RCC 7860 (cell line): ENCODE measurements around the gene MRM3.
"Not testable (repeated sequence)": the region's sequence is repeated elsewhere in the genome, so short reads cannot be mapped to it uniquely, and the experiment has no call there.

ENCODE experiments used
- DNase-seq: peaks from one replicate; pipeline ENCODE4 v3.0.0-alpha.2; 2015; ENCODE audit warnings: low spot score
- FAIRE-seq: peaks from 2 replicates; lab custom pipeline; 2012; peaks lifted over from hg19 to GRCh38; lab: Jason Lieb, UNC

MRM3 gene, protein sequence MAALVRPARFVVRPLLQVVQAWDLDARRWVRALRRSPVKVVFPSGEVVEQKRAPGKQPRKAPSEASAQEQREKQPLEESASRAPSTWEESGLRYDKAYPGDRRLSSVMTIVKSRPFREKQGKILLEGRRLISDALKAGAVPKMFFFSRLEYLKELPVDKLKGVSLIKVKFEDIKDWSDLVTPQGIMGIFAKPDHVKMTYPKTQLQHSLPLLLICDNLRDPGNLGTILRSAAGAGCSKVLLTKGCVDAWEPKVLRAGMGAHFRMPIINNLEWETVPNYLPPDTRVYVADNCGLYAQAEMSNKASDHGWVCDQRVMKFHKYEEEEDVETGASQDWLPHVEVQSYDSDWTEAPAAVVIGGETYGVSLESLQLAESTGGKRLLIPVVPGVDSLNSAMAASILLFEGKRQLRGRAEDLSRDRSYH

DNA sequence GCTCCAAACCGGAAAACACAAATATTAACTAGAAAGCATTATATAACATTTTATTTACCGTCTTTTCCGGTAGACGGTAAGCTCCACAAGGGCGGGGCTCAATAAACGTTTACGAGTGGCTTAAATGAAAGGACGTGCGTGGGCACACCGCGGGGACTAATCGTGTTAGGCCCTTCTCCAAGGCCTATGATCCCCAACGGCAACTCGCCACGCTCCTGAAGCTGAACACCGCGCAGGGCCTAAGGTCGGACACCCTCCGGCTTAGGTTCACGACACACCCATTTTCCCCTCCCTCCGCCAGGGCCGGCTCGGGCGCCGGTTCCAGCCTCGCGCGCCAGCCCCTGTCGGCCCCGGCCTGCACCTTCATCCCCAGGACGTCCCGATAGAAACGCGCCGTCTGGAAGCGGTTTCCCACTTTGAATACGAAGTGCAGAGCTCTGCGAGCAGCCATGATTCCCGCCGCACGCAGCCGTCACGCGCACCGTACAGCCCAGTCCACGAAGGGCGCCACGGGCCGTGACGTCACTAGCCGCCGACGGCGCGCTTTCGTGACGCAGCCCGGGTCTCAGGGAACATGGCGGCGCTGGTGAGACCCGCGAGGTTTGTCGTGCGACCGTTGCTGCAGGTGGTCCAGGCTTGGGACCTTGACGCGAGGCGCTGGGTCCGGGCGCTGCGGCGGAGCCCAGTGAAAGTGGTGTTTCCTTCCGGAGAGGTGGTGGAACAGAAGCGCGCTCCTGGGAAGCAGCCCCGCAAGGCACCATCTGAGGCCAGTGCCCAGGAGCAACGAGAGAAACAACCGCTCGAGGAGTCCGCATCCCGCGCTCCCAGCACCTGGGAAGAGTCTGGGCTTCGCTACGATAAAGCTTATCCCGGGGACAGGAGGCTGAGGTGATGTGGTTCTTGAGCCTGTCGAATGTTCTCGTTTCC, at the start of gene MRM3, which contains the start of gene GLOD4:
Gene MRM3 (plus strand): TSS at position 549 of the 927 bp plus-strand sequence. CDS start 26 bp downstream, at position 575.
Gene GLOD4 (minus strand): TSS at position 476 of the 927 bp plus-strand sequence. CDS start 25 bp downstream, at position 451.
- DNase-seq (peak; percentile 57), FAIRE-seq (no peak)

DNA sequence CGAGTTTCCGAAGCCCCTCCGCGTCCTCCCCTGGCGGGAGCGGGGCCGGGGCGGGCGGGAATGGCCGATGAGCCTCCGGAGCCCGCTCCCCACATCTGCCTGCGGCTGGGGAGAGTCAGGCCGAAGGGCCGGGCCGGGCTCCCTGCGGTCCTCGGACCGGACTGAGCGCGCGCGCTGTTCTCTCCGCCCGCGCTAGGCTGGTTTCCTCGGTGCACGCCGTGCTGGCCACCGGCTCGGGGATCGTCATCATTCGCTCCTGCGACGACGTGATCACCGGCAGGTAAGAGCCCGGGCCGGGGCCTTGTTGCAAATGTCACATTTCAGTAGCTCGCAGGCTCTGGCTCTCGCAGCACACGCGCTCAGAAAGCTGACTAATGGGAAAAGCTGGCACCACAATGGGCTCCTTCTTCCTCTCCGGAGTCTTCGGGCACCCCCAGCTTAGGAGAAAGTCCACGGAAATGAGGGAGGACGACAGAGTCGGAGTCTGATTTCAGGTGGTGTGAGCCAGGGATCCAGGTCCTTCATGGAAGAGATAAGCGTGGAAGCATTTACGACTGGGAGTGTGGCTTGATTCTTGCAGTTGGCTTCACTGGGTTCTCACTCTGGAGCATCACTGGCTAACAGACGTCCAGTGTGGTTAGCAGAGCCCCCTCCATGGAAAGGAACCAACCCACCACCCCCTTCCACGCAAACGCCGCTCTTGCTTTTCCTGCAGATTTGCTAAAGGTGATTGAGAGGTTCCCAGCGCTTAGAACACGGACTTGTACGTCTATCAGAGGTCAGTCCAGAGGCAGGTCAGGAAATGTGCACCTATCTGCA, 49.0 kb upstream of the MRM3 start:
- FAIRE-seq = no peak
- peak; percentile 25 for DNase-seq

DNA sequence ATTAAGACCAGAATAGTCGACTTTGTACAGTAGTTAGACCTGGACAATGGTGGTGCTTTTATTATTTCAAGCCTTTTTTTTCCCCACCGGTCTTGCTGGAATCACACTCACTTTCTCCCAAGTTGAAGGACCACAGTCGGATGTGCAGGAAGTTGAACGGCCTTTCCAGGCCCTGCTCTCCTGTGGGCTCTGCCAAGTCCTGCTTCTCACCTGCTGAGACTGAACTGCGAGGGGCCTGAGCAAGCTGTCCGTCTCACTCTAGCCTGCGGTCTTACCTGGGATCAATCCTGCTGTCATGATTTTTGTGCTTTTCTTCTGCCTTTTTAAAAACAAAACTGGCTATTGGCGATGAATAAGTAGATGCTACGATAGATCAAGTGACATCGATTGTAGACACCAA, 48.4 kb upstream of the MRM3 start:
- FAIRE-seq (no peak), DNase-seq (no peak)

DNA sequence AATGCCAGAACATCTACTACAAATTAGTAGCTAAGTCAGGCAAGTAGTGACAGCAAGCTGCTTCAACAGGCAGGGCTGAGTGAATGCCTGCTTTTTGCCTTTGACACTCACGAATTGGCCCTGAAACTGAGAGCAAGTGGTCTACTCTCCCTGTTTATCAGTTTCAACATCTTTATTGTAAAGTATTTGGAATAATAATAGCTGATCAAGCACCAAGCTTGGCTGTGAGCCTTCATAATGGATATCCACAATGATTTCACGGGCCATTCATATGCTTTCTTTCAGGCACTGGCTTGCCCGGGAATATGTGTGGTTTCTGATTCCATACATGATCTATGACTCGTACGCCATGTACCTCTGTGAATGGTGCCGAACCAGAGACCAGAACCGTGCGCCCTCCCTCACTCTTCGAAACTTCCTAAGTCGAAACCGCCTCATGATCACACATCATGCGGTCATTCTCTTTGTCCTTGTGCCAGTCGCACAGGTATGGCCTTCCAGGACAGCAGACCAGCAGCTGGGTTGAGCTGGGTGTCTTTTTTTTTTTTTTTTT, 44.5 kb upstream of the MRM3 start:
- DNase-seq (no peak), FAIRE-seq (no peak)

DNA sequence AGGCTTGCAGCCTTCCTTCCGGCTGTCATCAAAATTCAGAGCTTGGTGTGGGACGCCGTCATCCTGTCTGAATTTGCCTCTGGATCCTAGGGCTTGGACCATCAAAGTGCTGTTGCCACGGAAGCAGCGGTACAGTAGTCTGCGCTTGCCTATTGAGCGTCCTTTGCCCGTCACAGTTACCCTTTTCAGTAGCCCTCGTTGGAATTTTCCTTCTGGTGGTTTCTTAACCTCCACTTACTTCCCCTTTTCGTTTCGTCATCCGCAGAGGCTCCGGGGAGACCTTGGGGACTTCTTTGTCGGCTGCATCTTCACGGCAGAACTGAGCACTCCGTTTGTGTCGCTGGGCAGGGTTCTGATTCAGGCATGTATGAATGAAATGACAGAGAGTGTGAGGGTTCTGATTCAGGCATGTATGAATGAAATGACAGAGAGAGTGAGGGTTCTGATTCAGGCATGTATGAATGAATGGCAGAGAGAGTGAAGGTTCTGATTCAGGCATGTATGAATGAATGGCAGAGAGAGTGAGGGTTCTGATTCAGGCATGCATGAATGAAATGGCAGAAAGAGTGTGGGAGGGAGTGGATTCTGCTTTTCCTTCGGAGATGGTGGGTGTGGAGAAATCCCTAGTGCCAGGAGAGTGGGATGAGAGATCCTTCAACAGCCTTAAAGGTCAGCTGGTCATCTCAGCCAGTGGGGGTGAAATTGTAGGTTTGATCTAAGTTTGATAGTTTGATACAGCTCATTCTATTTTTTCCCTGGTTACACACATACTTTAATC, 41.7 kb upstream of the MRM3 start:
- no peak for FAIRE-seq
- DNase-seq = no peak

DNA sequence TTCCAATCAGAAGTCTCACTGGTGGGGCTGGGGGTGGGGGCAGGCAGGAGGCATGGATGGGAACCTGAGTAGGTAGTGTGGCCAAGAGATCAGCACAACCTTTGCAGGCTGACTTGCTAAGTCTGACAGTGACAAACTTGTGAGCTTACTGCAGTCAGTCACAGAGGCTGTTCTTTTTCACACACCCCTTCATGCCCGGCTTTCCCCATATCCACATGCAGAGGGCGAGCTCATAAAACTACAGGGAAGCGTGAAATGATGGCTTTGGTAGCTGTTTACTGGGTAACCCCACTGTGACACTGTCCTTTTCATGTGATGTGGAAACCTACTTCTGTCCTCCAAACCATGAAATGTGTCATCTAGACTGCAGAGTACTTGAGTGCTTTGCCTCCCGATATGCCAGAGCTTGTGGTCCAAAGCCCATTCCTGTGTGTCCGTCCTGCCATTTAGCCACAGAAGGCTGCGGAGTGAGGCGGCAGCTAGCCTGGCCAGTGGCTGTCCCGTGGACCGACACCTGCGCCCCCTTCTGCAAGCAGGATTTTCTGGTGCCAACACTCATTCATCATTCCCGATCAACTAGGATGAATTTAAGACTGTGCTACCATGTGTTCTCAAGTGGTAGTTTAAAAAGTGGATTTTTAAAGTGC, 39.9 kb upstream of the MRM3 start:
- no peak for FAIRE-seq
- DNase-seq = no peak

DNA sequence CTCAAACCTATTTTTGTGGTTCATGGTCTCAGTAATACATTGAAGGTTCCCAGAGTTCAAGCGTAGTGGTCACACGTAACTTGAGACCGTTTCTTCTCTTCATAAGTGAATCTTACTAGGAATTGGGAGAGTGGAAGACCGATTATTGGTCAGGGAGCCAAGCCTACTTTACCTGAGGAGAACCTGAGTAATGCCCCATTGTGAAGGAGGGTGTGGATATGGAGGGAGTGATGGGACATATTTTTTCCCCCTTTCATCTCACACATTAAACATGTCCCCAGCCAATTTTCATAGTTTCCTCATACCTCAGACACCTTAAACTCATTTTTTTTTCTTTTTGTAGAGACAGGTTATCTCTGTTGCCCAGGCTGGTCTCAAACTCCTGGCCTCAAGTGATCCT, 39.0 kb upstream of the MRM3 start:
- DNase-seq = no peak
- FAIRE-seq = no peak

DNA sequence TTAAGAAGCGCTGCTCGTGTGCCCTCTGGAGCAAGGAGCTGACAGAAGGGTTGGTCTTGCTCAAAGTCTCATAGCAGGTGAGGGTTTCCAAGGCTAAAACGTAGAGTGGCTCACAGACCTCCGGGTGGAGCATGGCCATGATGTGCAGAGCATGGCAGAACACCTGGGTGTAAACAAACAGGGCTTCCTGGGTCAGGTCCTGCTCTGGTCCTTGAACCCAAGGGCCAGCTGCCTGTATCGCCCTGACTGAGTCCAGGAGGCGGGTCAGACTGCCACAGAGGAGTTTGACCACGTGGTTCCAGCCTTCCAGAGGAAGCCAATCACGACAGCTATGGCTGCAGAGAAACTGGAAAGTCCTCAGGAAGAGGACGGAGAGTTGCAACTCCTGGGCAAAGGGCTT, 37.2 kb upstream of the MRM3 start:
- DNase-seq (no peak), FAIRE-seq (no peak)

DNA sequence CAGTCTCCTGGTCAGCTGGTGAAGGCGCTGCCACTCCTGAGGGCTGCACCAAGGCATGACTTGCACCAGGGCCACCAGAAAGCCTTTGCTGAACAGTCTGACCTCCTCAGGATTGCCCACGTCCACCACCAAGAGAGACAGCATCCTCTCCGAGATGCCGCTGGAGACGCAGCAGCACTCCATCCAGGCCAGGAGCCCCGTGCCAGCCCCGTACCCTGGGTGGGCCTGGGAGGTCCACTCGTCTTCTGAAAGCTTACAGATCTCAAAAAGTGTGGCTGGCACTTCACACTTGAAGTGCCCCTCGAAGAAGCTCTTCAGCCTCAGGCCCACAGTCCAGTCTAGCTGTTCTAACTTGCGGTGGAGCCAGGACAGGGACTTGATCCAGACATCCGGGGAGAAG, 36.7 kb upstream of the MRM3 start:
- DNase-seq (no peak), FAIRE-seq (no peak)

DNA sequence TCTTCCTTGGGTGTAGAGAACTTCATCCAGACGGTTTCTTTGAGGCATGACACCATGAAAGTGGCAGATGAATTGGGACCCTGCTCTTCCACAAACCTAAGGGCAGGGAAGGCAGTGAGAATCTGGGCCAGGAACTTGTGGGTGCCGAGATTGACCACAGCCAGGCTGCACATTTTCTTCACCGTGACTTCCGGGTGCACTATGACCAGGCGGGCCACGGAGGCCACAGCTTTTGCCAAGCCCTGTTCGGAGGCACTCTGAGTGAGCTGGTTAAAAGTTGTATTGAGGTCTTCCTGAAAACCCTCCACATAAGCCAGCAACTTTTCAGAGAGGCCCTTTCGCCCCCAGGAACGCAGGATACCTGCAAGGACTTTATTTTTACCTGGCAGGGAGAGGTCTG, 36.0 kb upstream of the MRM3 start:
- DNase-seq = no peak
- FAIRE-seq = no peak

DNA sequence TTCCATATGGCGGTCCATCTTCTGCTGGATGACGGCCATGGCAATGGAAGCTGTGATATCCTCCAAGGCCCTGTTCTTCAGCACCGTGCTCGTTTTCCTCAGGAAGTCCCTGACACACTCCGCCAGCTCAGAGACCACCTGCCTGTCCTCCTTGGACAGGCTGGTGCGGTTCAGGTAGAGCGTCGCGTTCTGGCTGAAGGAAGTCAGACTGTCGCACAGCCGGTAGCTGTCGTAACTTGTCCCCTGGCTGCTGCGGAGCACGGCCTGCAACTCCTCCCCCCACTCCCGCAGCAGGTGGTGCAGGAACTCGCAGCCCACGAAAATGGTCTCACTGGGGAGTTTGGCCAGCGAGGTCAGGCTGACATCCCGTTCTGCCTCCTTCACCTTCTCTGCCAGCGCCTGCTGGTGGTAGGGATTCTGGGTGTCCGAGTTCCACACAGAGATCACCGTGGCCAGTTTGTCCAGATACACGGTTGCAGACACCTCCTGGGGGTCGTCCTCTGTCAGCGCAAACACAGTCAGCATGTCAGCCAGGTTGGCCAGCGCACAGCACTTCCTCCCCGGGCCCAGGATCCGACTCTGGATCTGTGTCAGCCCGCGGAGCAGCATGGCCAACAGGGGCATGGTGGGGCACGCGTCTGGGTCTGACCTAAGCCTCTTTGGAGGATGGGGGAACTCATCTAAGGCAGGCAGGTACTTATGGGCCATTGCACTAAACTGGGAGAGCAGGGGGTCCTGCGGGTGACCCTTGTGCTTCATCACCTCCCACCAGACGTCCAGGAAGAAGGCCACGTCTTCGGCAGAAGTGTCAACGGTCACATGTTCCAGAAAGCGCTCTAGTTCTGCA, 35.1 kb upstream of the MRM3 start:
- no peak for FAIRE-seq
- DNase-seq = no peak

DNA sequence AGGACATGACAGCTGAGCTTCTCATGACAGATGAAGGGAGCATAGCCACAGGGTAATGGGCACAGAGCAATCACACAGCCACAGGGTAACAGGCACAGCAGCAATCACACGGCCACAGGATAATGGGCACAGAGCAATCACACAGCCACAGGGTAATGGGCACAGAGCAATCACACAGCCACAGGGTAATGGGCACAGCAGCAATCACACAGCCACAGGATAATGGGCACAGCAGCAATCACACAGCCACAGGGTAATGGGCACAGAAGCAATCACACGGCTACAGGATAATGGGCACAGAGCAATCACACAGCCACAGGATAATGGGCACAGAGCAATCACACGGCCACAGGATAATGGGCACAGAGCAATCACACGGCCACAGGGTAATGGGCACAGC, 33.5 kb upstream of the MRM3 start:
- not testable (repeated sequence) for DNase-seq, FAIRE-seq

DNA sequence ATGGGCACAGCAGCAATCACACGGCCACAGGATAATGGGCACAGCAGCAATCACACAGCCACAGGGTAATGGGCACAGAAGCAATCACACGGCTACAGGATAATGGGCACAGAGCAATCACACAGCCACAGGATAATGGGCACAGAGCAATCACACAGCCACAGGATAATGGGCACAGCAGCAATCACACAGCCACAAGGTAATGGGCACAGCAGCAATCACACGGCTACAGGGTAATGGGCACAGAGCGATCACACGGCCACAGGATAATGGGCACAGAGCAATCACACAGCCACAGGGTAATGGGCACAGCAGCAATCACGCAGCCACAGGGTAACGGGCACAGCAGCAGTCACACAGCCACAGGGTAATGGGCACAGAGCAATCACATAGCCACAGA, 32.8 kb upstream of the MRM3 start:
- not testable (repeated sequence) for DNase-seq, FAIRE-seq

DNA sequence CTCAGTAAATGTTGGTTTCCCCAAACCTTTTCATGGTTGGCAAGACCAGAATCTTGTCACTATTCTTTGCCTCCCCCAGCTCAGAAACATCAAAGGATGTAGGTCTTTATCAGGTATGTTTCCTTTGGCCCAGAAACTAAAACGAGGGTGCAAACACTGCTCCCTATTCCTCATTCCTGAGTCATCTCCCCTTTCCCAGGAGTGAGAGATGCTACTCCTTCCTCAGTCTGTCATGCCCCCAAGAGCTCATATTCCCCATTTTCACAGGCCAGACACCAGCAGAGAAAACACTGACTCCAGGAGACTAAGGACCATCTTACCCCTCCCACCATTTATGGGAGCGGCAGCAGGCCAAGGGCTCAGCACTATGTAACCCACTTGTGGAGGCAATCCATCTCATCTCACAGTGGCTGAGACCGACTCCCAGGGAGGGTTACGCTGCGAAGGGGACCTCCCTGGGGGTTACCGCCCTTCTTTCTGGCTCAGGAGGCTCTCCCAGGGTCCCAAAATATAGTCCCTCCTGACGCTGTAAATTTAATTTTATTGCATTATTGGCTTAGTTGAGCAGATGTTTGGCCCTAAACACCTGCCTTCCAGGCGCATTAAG, 31.6 kb upstream of the MRM3 start:
- FAIRE-seq (no peak), DNase-seq (no peak)

DNA sequence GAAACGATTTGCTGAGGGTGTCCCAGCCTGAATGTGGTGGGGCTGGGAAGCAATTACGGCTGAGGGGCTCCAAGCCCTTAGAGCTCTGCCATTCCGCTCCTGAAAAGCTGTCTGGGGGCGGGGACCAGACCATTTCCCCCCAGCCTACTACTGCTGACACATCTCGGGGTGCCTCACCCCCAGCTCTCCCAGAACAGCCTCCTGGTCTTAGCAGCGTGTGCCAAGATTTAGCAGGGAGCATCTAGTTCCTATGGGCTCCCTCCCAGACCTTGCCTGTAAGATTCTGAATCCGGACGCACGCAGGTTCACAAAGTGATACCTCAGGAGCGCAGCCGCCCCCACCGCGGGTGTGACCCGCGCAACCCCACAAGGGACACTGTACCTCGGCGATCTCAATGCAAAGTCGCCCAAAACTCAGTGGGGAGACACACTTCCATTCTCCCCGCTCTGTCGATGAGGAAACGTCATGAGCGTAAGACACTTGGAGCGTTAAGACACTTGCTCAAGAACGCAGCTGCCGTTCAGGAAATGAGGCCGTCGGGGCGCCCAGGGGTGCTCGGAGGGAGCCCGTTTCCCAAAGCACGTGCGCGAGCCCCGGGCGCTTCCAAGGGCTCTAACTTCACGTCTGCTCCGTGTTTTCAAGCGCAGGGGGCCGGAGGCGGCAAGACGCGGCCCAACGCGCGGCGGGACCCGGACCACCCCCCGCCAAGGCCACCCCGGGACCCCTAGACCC, 30.7 kb upstream of the MRM3 start:
- no peak for FAIRE-seq
- no peak for DNase-seq

DNA sequence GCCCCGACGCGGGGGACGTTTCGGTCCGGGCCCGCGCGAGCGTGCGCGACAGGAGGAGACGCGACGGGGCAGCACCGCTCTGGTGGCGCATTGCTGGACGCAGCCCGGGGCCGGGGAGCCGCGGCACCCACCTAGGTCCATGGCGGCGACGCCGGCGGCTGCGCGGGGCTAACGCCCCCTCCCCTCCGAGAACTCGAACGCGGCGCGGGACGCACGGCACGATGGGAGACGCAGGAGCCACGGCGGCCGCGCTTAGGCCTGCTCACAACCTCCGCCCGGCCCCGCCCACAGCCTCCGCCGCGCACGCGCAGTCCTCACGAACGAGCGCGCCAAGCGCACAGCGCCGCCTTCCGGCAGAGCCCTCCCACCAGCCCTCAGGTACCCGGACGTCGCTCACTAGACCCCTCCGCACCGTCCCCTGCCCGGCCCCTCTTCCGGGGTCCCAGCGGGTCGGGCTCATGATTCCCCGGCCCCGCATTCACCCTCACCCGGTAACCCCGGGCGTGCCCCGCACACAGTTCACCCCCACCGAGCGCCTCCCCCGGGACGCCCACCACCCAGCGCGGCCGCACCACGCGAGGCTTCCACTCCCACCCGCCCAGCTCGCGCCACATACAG, 30.0 kb upstream of the MRM3 start, which contains the start of gene GEMIN4:
Gene GEMIN4 (minus strand): TSS at position 263 of the 618 bp plus-strand sequence. CDS start 122 bp downstream, at position 141.
- FAIRE-seq = no peak

More for the DNA sequence above, 30.0 kb upstream of the MRM3 start, which contains the start of gene GEMIN4:
- peak; percentile 70 for DNase-seq
